Keratinocyte (primary cell): Measurements from ENCODE around the gene PRUNE1. TPM values are rescaled to one million over a fixed set of nuclear protein-coding genes. Genes with fewer than 3 reads are reported as not detected.

Source experiments
- DNase-seq: peaks from one replicate; pipeline ENCODE4 v3.0.0-alpha.2; 2011; ENCODE audit warnings: low read depth, missing footprints, low spot score
- FAIRE-seq: peaks from 2 replicates; lab custom pipeline; 2011; peaks lifted over from hg19 to GRCh38; lab: Jason Lieb, UNC
- H2AFZ ChIP-seq: 2 replicates; pipeline ENCODE4 v1.6.0; 2012; ENCODE audit warnings: low read length, control low read depth, inconsistent platforms; ENCODE audit not compliant: control insufficient read depth
- H3K27ac ChIP-seq: 2 replicates; pipeline ENCODE4 v1.5.1; 2011; ENCODE audit warnings: low read length; ENCODE audit not compliant: control insufficient read depth, insufficient read depth
- H3K27me3 ChIP-seq: 3 replicates; pipeline ENCODE4 v1.6.0; 2011; ENCODE audit warnings: low read length; ENCODE audit not compliant: control insufficient read depth, insufficient read depth; ENCODE audit errors: extremely low read depth
- H3K36me3 ChIP-seq, 2 experiments: 2 replicates in 1 of 2; 3 replicates in 1 of 2; pipeline ENCODE4 v1.5.1; 2011; ENCODE audit warnings: low read length in 2 of 2, mild to moderate bottlenecking in 1 of 2; ENCODE audit not compliant: control insufficient read depth in 2 of 2, insufficient read depth in 2 of 2; ENCODE audit errors: extremely low read depth in 1 of 2
- H3K4me1 ChIP-seq: 3 replicates; pipeline ENCODE4 v1.5.1; 2011; ENCODE audit warnings: low read length; ENCODE audit not compliant: control insufficient read depth, insufficient read depth; ENCODE audit errors: extremely low read depth
- H3K4me2 ChIP-seq: 3 replicates; pipeline ENCODE4 v1.6.0; 2011; ENCODE audit warnings: low read depth, low read length; ENCODE audit not compliant: control insufficient read depth, insufficient read depth; ENCODE audit errors: extremely low read depth
- H3K4me3 ChIP-seq, 3 experiments: fragments of 200-600 bp in 1 of 3; sonication (generic) in 1 of 3; 2 replicates in 2 of 3; 3 replicates in 1 of 3; pipeline ENCODE4 v1.5.1; 2011 to 2016; ENCODE audit warnings: low read length in 3 of 3, mild to moderate bottlenecking in 3 of 3, control low read depth in 2 of 3, inconsistent platforms in 1 of 3, low read depth in 1 of 3, mixed read lengths in 1 of 3, mixed run types in 1 of 3, moderate library complexity in 1 of 3; ENCODE audit not compliant: control insufficient read depth in 2 of 3, insufficient read depth in 2 of 3; ENCODE audit errors: extremely low read depth in 1 of 3
- H3K79me2 ChIP-seq: 2 replicates; pipeline ENCODE4 v1.6.0; 2012; ENCODE audit warnings: low read length; ENCODE audit not compliant: control insufficient read depth, insufficient read depth
- H3K9ac ChIP-seq: 3 replicates; pipeline ENCODE4 v1.6.0; 2011; ENCODE audit warnings: low read length; ENCODE audit not compliant: control insufficient read depth, insufficient read depth; ENCODE audit errors: extremely low read depth
- H3K9me1 ChIP-seq: 3 replicates; pipeline ENCODE4 v1.6.0; 2011; ENCODE audit warnings: low read length; ENCODE audit not compliant: control insufficient read depth, insufficient read depth; ENCODE audit errors: extremely low read depth
- H3K9me3 ChIP-seq: 2 replicates; pipeline ENCODE4 v1.5.1; 2012; ENCODE audit warnings: low read depth, low read length; ENCODE audit not compliant: control insufficient read depth
- H4K20me1 ChIP-seq: 3 replicates; pipeline ENCODE4 v1.6.0; 2011; ENCODE audit warnings: low read length; ENCODE audit not compliant: control insufficient read depth, insufficient read depth; ENCODE audit errors: extremely low read depth
- EZH2 ChIP-seq: IDR thresholded peaks from one replicate; pipeline ENCODE4 v1.6.1; 2012; ENCODE audit warnings: inconsistent platforms, mild to moderate bottlenecking, low read length, moderate library complexity
- dilution Hi-C: fragments of 300-500 bp; cut with MboI; formaldehyde crosslinking; loops from one replicate; pipeline ENCODE4 v1.7.0; 2020; ENCODE audit warnings: low sequenced_read_pairs; ENCODE audit not compliant: extremely low pct_ligation_motif_present
- polyA plus RNA-seq, 5 experiments: library from polyadenylated mRNA; depleted of rRNA in 3 of 5; stranded (reverse) in 3 of 5; stranded (forward) in 1 of 5; unstranded in 1 of 5; fragments of >200 nt; gene quantifications; 1 replicate in 1 of 5; 2 replicates in 3 of 5; 3 replicates in 1 of 5; pipeline versions ENCODE4 v1.2.1 to v1.2.3, GENCODE V29; 2011 to 2012; ENCODE audit warnings: missing spikeins in 2 of 5, low read depth in 1 of 5, low replicate concordance in 1 of 5
- TF ChIP-seq, protein P1 (sequence below), 3 experiments: IDR thresholded peaks in 1 of 3; conservative IDR thresholded peaks in 1 of 3; optimal IDR thresholded peaks in 1 of 3; 2 replicates in 2 of 3; 3 replicates in 1 of 3; pipeline versions ENCODE3 to v1.5.1; 2011; ENCODE audit warnings: low read length in 3 of 3, mild to moderate bottlenecking in 3 of 3, moderate library complexity in 2 of 3, control low read depth in 1 of 3, inconsistent platforms in 1 of 3; ENCODE audit not compliant: insufficient read depth in 2 of 3; ENCODE audit errors: extremely low read depth in 1 of 3

The PRUNE1 gene
- polyA plus RNA-seq, 1 donor (not counting 4 experiments of a cell fraction or from before 2014, with no cell fraction given): 15.4 TPM

DNA sequence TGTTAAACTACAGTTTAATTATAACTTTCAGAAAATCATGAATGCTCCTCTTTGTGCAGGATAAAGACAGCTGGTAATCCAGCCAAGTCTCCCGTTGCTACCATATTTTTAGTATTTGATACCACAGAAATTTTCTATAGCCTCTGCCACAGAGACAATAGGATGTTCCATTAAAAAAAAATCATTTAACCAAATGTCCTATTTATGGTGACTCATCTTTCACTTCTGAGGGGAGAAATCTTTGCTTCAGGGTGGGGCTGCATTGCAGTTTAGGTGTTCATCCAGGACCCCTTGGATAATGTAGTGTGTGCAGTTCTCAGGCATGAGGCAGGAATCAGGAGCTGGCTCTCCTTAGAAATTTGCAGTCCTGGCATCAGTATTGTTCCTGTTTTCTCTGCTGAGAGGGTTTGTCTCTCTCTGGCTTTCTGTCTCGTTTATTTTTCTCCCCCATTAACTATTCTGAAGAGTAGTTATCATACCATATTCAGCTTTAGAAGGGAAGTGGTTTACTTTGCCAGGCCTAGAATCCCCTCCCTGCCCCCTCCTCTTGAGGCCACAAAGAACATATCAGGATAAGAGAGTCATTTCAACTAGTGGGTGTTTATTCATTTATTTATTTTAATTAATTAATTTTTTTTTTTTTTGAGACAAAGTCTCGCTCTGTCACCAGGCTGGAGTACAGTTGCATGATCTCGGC, 3.1 kb downstream of the PRUNE1 start:
- Histone ChIP-seq H3K4me2 (no peak overlapping the region), H3K27me3 (no peaks in the 10 kb centered on the region), H3K9me1 (peaks cover 2% of the 10 kb centered on the region), H3K79me2 (no peaks in the 10 kb centered on the region), H2AFZ (no peak overlapping the region), H3K27ac (no peak overlapping the region), H3K36me3 (peaks cover 0 to 4% of the 10 kb centered on the region in 2 experiments), H4K20me1 (no peaks in the 10 kb centered on the region), H3K4me3 (no peak overlapping the region), H3K9me3 (no peaks in the 10 kb centered on the region), H3K9ac (no peak overlapping the region), H3K4me1 (peaks cover 26% of the 10 kb centered on the region)
- FAIRE-seq: no peak
- DNase-seq: no peak
- TF ChIP-seq, protein P1, sequence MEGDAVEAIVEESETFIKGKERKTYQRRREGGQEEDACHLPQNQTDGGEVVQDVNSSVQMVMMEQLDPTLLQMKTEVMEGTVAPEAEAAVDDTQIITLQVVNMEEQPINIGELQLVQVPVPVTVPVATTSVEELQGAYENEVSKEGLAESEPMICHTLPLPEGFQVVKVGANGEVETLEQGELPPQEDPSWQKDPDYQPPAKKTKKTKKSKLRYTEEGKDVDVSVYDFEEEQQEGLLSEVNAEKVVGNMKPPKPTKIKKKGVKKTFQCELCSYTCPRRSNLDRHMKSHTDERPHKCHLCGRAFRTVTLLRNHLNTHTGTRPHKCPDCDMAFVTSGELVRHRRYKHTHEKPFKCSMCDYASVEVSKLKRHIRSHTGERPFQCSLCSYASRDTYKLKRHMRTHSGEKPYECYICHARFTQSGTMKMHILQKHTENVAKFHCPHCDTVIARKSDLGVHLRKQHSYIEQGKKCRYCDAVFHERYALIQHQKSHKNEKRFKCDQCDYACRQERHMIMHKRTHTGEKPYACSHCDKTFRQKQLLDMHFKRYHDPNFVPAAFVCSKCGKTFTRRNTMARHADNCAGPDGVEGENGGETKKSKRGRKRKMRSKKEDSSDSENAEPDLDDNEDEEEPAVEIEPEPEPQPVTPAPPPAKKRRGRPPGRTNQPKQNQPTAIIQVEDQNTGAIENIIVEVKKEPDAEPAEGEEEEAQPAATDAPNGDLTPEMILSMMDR (optimal IDR thresholded peaks at IDR 0.05 in 1 of 3, IDR thresholded peaks at IDR 0.05 in 1 of 3, conservative IDR thresholded peaks at IDR 0.05 in 1 of 3; ENCODE audit: extremely low read depth in 1 of 3, insufficient read depth in 2 of 3, low read length in 3 of 3): no peak
- TF ChIP-seq EZH2: no peak
- dilution Hi-C loops: no loop called here

DNA sequence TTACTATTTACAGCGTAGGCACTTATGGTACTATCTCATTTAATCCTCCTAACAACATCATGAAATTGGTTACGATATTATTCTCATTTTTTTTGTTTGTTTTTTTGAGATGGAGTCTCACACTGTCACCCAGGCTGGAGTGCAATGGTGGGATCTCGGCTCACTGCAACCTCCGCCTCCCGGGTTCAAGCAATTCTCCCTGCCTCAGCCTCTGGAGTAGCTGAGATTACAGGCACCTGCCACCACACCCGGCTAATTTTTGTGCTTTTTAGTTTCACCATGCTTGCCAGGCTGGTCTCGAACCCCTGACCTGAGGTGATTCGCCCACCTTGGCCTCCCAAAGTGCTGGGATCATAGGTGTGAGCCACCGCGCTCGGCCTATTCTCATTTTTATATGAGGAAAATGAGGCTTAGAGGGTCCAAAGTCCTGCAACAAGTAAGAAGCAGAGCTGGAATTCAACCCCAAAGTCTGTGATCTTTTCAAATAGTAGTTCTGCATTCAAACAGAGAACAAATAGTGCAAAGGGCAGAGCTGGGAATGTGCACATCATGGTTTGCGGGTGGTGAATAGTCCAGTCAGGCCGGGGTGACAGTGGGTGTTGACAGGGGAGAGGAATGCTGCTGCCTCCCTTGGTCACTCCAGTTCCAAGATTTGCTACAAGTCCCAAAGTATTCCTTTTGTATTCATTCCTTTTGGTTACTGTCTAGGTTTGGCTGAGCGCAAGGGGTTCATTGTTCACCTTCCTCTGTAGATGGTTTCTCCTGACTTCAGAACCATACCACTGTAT, 4.6 kb downstream of the PRUNE1 start:
- FAIRE-seq (no peak), DNase-seq (no peak)
- Histone ChIP-seq H3K4me3 (no peak overlapping the region), H3K79me2 (no peaks in the 10 kb centered on the region), H3K27me3 (no peaks in the 10 kb centered on the region), H2AFZ (no peak overlapping the region), H3K36me3 (peaks cover 0 to 4% of the 10 kb centered on the region in 2 experiments), H3K9me1 (peaks cover 2% of the 10 kb centered on the region), H3K27ac (no peak overlapping the region), H3K4me2 (no peak overlapping the region), H4K20me1 (no peaks in the 10 kb centered on the region), H3K4me1 (peaks cover 11% of the 10 kb centered on the region), H3K9me3 (no peaks in the 10 kb centered on the region), H3K9ac (no peak overlapping the region)
- dilution Hi-C loops: no loop called here
- TF ChIP-seq, protein P1 (optimal IDR thresholded peaks at IDR 0.05 in 1 of 3, IDR thresholded peaks at IDR 0.05 in 1 of 3, conservative IDR thresholded peaks at IDR 0.05 in 1 of 3; ENCODE audit: extremely low read depth in 1 of 3, insufficient read depth in 2 of 3, low read length in 3 of 3): no peak
- no peak for TF ChIP-seq EZH2
